RWPE1 (cell line): ENCODE data around the gene LHFPL2.

Experiments used
- CTCF ChIA-PET: fragments of 350-600 bp; sonication (Branson Sonifier 250); formaldehyde crosslinking; extraction: SDS; loops from one replicate; lab custom pipeline; 2021; lab: Yijun Ruan, JAX
- POLR2A ChIA-PET: fragments of 400-600 bp; formaldehyde crosslinking; extraction: SDS; loops from one replicate; lab custom pipeline; 2020; ENCODE audit warnings: antibody characterized with exemption; ENCODE audit not compliant: low non-redundant PET; lab: Yijun Ruan, JAX
- DNase-seq: peaks from one replicate; pipeline ENCODE4 v3.0.0; 2012; ENCODE audit warnings: low spot score
- H3K27ac ChIP-seq: fragments of 450-650 bp; 2 replicates; pipeline ENCODE4 v1.5.1; 2017
- TF ChIP-seq, protein P1 (sequence below): fragments of 450-650 bp; conservative IDR thresholded peaks from 2 replicates; pipeline ENCODE4 v1.5.1; 2017; ENCODE audit warnings: low read depth, mild to moderate bottlenecking

Gene LHFPL2

DNA sequence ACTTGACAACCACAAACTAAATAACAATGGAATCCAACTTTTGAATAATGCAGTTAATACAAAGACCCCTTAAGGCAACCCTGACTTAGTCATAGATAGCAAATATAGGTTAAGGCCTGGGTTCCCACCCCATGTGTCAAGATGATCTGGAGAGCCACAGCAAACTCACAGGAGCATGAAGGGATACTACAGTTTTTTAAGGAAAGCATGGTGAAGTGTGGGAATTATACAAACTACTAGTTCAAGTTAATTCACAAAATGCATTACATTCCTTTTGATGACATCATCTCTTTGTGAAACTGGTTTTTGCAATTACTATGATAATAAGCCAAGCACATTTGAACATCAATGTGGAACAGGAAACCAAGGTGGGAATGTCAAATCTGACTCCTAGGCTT, 50.6 kb downstream of the LHFPL2 start:
- peak; percentile 53 for DNase-seq
- no peak overlapping the region for H3K27ac ChIP-seq
- ChIA-PET CTCF (interaction anchor here (0.9 kb wide), 1 partner anchor 95 kb away, joined by 3 read pairs; no protein-coding TSS in a partner anchor), POLR2A (no interaction called here)
- TF ChIP-seq, protein P1, sequence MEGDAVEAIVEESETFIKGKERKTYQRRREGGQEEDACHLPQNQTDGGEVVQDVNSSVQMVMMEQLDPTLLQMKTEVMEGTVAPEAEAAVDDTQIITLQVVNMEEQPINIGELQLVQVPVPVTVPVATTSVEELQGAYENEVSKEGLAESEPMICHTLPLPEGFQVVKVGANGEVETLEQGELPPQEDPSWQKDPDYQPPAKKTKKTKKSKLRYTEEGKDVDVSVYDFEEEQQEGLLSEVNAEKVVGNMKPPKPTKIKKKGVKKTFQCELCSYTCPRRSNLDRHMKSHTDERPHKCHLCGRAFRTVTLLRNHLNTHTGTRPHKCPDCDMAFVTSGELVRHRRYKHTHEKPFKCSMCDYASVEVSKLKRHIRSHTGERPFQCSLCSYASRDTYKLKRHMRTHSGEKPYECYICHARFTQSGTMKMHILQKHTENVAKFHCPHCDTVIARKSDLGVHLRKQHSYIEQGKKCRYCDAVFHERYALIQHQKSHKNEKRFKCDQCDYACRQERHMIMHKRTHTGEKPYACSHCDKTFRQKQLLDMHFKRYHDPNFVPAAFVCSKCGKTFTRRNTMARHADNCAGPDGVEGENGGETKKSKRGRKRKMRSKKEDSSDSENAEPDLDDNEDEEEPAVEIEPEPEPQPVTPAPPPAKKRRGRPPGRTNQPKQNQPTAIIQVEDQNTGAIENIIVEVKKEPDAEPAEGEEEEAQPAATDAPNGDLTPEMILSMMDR: no peak

DNA sequence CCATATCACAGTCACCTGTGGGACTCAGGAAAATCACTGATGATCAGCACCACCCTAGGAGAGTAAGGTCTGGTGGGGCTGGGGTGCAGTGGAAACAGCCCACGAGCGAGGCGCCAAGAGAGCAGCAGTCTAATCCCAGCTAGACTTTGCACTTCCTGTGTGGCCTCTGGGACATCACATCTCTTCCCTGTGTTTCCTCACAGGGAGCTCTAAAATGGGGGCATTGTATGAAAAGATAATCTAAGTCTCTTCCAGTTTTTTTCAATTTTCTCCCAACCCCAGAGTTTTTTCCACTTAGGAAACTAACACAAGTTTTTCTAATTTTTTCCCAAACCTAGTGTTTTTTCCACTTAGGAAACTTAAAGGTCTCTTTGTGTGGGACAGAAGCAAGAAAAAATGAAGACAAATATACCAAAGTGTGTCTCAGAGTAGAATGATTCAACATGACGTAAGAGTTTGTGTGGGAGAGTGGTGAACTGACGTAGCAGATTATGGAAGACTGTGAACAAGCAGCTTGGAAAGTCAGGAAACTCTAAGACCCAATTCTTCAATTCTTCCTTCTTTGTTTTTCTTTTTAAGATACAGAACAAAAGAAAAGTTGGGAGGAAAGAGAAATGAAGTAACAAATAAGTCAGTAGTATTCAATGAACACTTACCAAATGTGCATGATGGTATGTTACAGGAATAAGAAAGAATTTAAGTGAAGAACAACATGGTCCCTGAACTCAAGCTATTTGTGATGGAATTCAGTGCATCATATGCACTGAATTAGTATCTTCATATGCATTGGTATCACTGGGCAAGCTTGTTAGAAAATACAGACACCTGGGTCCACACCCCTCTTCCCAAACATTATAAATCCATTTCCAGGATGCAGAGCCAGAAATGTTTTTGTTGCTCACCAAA, 51.3 kb downstream of the LHFPL2 start:
- TF ChIP-seq, protein P1: no peak
- DNase-seq: peak; percentile 64
- H3K27ac ChIP-seq: no peak overlapping the region
- POLR2A ChIA-PET: no interaction called here
- CTCF ChIA-PET: interaction anchor here (0.9 kb wide), 1 partner anchor 95 kb away, joined by 3 read pairs; no protein-coding TSS in a partner anchor

DNA sequence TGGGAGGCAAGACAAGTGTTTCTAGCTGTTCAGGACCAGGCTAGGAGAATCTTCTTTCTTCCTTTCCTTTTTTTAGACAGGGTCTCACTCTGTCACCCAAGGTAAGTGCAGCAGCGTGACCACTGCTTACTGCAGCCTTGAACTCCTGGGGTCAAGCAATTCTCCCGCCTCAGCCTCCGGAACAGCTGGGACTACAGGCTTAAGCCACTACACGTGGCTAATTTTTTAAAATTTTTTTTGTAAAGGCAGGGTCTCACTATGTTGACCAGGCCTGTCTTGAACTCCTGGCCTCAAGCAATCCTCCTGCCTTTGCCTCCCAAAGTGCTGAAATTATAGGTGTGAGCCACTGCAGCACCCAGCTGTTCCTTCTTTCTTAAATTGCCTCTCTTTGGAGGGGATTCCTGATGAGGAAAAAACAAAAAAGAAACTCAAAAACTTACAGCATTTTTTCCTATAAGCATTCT, 53.1 kb downstream of the LHFPL2 start:
- ChIA-PET POLR2A (no interaction called here), CTCF (interaction anchor here (0.5 to 0.9 kb wide), 3 partner anchors 21 to 948 kb away, joined by 3 to 4 read pairs (median 4); no protein-coding TSS in a partner anchor)
- TF ChIP-seq, protein P1: no peak
- H3K27ac ChIP-seq: peak overlapping the region; percentile 49
- no peak for DNase-seq

DNA sequence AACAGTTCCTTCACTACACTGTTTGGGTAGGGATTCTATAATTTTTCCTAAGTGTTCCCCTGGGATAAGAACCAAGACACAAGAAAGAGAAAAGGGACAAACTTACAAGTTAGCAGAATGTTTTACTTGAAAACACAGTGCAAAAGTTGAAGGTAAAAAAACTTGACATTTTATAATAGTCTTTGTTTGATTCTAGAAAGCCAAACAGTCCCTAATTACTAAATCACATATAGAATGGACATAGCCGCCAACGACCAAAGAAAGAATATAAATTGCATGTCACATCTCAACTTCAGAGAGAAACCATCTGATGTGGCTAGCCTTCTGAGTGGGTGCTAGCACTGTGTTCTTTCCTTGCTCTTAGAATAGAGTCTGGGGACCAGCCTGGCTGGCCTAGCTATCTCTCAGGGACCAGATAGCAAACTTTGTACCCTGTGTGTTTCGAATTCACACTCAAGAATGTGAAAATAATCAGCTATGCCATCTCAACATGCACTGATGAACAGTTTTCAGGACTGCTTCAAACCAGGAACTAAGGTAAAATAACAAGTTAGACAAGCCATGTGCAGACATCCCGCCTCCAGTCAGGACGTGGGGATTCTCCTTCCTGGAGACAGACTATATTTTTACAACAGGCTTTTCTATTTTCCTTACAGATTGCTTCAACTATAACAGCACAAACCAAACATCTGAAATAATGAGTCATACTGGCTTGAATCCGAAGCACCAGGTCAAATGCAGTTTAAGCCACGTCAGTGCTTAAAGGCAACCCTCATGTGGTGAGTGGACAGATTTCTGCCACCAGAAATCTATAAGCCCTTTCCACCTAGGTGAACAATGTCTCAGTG, 53.7 kb downstream of the LHFPL2 start:
- POLR2A ChIA-PET: no interaction called here
- CTCF ChIA-PET: interaction anchor here (0.7 to 0.9 kb wide), 2 partner anchors 32 to 949 kb away, joined by 3 to 4 read pairs; no protein-coding TSS in a partner anchor
- DNase-seq: peak; percentile 96
- TF ChIP-seq, protein P1: no peak
- H3K27ac ChIP-seq: peak overlapping the region; percentile 49

DNA sequence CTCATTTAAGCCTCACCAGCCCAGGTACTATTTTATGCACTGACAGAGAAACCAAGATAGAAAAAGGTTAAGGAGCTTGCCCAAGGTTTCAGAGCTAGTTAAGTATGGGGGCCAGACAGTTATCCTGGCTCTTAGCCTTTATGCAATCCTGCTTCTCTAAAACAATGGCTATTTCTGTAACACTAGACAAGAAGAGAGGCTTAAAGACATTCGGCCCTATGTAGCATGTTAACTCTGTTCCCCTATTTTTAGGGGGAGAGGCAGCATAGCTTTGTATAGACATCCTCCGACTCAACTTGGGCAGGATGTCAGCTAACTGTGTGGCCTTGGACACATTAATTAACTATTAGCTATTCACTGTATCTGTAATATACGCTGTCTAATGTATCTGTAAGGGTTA, 54.6 kb downstream of the LHFPL2 start:
- no peak overlapping the region for H3K27ac ChIP-seq
- DNase-seq: no peak
- CTCF ChIA-PET: interaction anchor here (1.1 kb wide), 1 partner anchor 16 kb away, joined by 3 read pairs; no protein-coding TSS in a partner anchor
- POLR2A ChIA-PET: no interaction called here
- TF ChIP-seq, protein P1: no peak

DNA sequence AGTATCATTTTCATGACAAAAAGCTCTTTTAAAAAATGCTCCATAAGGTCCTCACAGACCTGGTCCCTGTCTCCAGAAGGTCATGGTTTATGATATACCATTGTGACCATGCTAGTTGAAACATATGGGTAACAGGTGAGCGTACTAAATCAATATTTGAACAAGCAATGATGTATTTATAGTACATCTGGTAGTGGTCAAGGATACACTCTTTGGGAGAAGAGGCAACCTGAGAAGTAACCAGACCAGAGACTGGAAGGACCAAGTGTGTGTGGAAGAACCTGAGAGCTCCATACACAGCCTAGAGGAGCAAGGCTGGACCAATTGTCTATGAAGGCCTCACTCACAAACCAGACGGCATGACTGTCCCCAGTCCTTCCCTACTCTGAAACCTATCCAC, 55.1 kb downstream of the LHFPL2 start:
- ChIA-PET POLR2A (no interaction called here), CTCF (interaction anchor here (1.1 kb wide), 1 partner anchor 17 kb away, joined by 3 read pairs; no protein-coding TSS in a partner anchor)
- no peak overlapping the region for H3K27ac ChIP-seq
- no peak for DNase-seq
- TF ChIP-seq, protein P1: no peak
